Spleen (tissue), 13 donors: Measurements from ENCODE around the gene USP28. TPM values are rescaled to one million over a fixed set of nuclear protein-coding genes. Genes with fewer than 3 reads are reported as not detected.
"Not testable (repeated sequence)": the region's sequence is repeated elsewhere in the genome, so short reads cannot be mapped to it uniquely, and the experiment has no call there.

Experiments
- DNase-seq: peaks from one replicate; pipeline ENCODE4 v3.0.0-alpha.2; 2020
- H3K27ac ChIP-seq, 8 donors: fragments of 200-600 bp; sonication (generic) in 7 of 8; 1 replicate in 4 of 8; 2 replicates in 4 of 8; pipeline versions ENCODE4 v1.5.0 to v1.8.0; 2016 to 2021; ENCODE audit warnings: inconsistent platforms in 4 of 8, mild to moderate bottlenecking in 4 of 8, moderate library complexity in 1 of 8
- H3K27me3 ChIP-seq, 7 donors: fragments of 200-600 bp; sonication (generic) in 6 of 7; replicated peaks in 1 of 7; 1 replicate in 4 of 7; 2 replicates in 3 of 7; pipeline versions ENCODE4 v1.5.0 to v1.8.0; 2016 to 2021; ENCODE audit warnings: inconsistent platforms in 3 of 7, mild to moderate bottlenecking in 1 of 7
- H3K36me3 ChIP-seq, 6 donors: fragments of 200-600 bp; sonication (generic) in 5 of 6; 1 replicate in 4 of 6; 2 replicates in 2 of 6; pipeline versions ENCODE4 v1.5.0 to v1.8.0; 2016 to 2021; ENCODE audit warnings: inconsistent platforms in 2 of 6
- H3K4me1 ChIP-seq, 6 donors: fragments of 200-600 bp; sonication (generic) in 5 of 6; 1 replicate in 3 of 6; 2 replicates in 3 of 6; pipeline versions ENCODE4 v1.5.0 to v1.8.0; 2016 to 2021; ENCODE audit warnings: inconsistent platforms in 3 of 6
- H3K4me3 ChIP-seq, 8 donors: fragments of 200-600 bp; sonication (generic) in 7 of 8; 1 replicate in 4 of 8; 2 replicates in 4 of 8; pipeline versions ENCODE4 v1.5.0 to v1.8.0; 2016 to 2021; ENCODE audit warnings: inconsistent platforms in 4 of 8, mild to moderate bottlenecking in 4 of 8, moderate library complexity in 2 of 8
- H3K9me3 ChIP-seq, 8 donors: fragments of 200-600 bp; sonication (generic) in 7 of 8; 1 replicate in 4 of 8; 2 replicates in 4 of 8; pipeline versions ENCODE4 v1.5.0 to v1.8.0; 2016 to 2021; ENCODE audit warnings: inconsistent platforms in 4 of 8
- CTCF ChIP-seq, 11 experiments: fragments of 200-600 bp in 7 of 11; fragments of 450-650 bp in 4 of 11; sonication (generic) in 4 of 11; IDR thresholded peaks in 8 of 11; conservative IDR thresholded peaks in 3 of 11; 1 replicate in 7 of 11; 2 replicates in 4 of 11; pipeline versions ENCODE4 v1.4.0 to v1.8.0; 2016 to 2021; ENCODE audit warnings: antibody characterized with exemption in 11 of 11, inconsistent platforms in 4 of 11, mild to moderate bottlenecking in 1 of 11
- POLR2A ChIP-seq, 3 donors: fragments of 450-650 bp; IDR thresholded peaks; one replicate each; pipeline ENCODE4 v1.5.1; 2017; ENCODE audit warnings: antibody characterized with exemption in 3 of 3, mild to moderate bottlenecking in 1 of 3
- POLR2AphosphoS5 ChIP-seq, 3 donors: sonication (generic); formaldehyde crosslinking; IDR thresholded peaks; one replicate each; pipeline ENCODE4 v1.5.1; 2017; ENCODE audit warnings: antibody characterized with exemption in 3 of 3
- WGBS, 5 donors: extraction: QIAGEN DNeasy Blood & Tissue Kit in 3 of 5; methylation state at CpG; one replicate each; pipeline versions ENCODE4 v1.1.5 to v1.1.7; 2013 to 2018; 5-methylcytosine and 5-hydroxymethylcytosine counted together
- intact Hi-C: fragments of 100-400 bp; cut with DNase I; formaldehyde crosslinking; loops from one replicate; pipeline ENCODE4 v1.15.0; 2023; ENCODE audit warnings: low total_unique reads
- long read RNA-seq, 2 donors: transcript quantifications; one replicate each; lab custom pipeline, GENCODE V29; 2026
- polyA plus RNA-seq, 3 donors: library from polyadenylated mRNA; stranded (reverse); fragments of 200-250 nt; gene quantifications; one replicate each; pipeline ENCODE4 v1.2.1, GENCODE V29; 2013
- total RNA-seq, 7 donors: library from RNA; depleted of rRNA in 3 of 7; stranded (reverse); fragments of >200 nt in 3 of 7; fragmentation: NEBNext Ultra II Directional in 4 of 7; extraction: Animal tissue kit (Norgen Biotek cat#: 25700) in 4 of 7; gene quantifications; one replicate each; pipeline versions ENCODE4 v1.1.0 to v1.2.1, GENCODE V29; 2016 to 2021
- donor health status: healthy with polysubstance abuse.
- donor health status: DM: no; HTN: no; CAD: no; lungs with moderate emphysema.
- donor health status: DM: no; HTN: no; CAD: no.
- donor health status: Bipolar disorder and iron deficiency.
- donor health status: healthy.
- donor health status: DM: no; HTN: no; CAD: no.
- donor health status: DM: yes; HTN: yes; CAD: no.

Gene USP28
- total RNA-seq (10 to 100 TPM; 25.3 to 44.8 (median 32.7) TPM), polyA plus RNA-seq (1 to 10 TPM; 4.2 to 6.7 (median 5.5) TPM)
- long read RNA-seq, donor 1: 0 reads
- long read RNA-seq, donor 2: 0 reads

GRCh38 chr11:113875234-113876073 lies at the start of gene USP28:
Gene USP28 (minus strand): TSS chr11:113875572. CDS start chr11:113875501, 71 bp downstream.
- 0 to 1% (median 0%) methylated on average over 43 to 95 of the region's 95 CpGs for WGBS, 5 donors
- peaks cover 0 to 7% (median 0%) of the 10 kb centered on the region in 6 donors for H3K36me3 ChIP-seq
- H3K27me3 ChIP-seq: no peaks in the 10 kb centered on the region

GRCh38 chr11:113923572-113923971 lies 48.2 kb upstream of the USP28 start:
- peaks cover 0 to 17% (median 0%) of the 10 kb centered on the region in 7 donors for H3K27me3 ChIP-seq
- H3K27ac ChIP-seq: no peak overlapping the region
- DNase-seq: no peak
- no peak overlapping the region for H3K4me3 ChIP-seq
- no peaks in the 10 kb centered on the region for H3K4me1 ChIP-seq
- 80 to 89% (median 87%) methylated on average over 2 of the region's 2 CpGs for WGBS, 5 donors
- H3K36me3 ChIP-seq: no peaks in the 10 kb centered on the region
- intact Hi-C loops: no loop called here
- TF ChIP-seq POLR2A (IDR thresholded peaks at IDR 0.05) (no peak), POLR2AphosphoS5 (IDR thresholded peaks at IDR 0.05) (no peak), CTCF (IDR thresholded peaks at IDR 0.05 in 8 of 11, conservative IDR thresholded peaks at IDR 0.05 in 3 of 11) (no peak)
- H3K9me3 ChIP-seq: no peaks in the 10 kb centered on the region

More at GRCh38 chr11:113875234-113876073, at the start of gene USP28:
- TF ChIP-seq POLR2AphosphoS5 (IDR thresholded peaks at IDR 0.05): peak; percentile 94 to 96 (median 95)
- peak in 2 of 3 donors; percentile 32 to 59 for TF ChIP-seq POLR2A (IDR thresholded peaks at IDR 0.05)
- peak in 5 of 11 experiments; percentile 4 to 42 (median 27) for TF ChIP-seq CTCF (IDR thresholded peaks at IDR 0.05 in 8 of 11, conservative IDR thresholded peaks at IDR 0.05 in 3 of 11)
- intact Hi-C loops: no loop called here
- Histone ChIP-seq H3K9me3 (no peaks in the 10 kb centered on the region), H3K4me3 (peak within 1 kb of the TSS; percentile 70 to 94 (median 78)), H3K4me1 (peaks cover 9 to 68% (median 41%) of the 10 kb centered on the region in 6 donors), H3K27ac (peak within 1 kb of the TSS; percentile 80 to 95 (median 94))
- DNase-seq: peak; percentile 99

- 88 to 96% (median 95%) methylated on average over 9 of the region's 9 CpGs for WGBS, 5 donors
- H3K4me1 ChIP-seq, H3K4me3 ChIP-seq, intact Hi-C loops, H3K27me3 ChIP-seq, H3K9me3 ChIP-seq, H3K27ac ChIP-seq, H3K36me3 ChIP-seq, DNase-seq: not testable (repeated sequence)
Observed at GRCh38 chr11:113911491-113911890, 36.1 kb upstream of the USP28 start.

- Histone ChIP-seq H3K36me3 (no peaks in the 10 kb centered on the region), H3K4me1 (no peaks in the 10 kb centered on the region), H3K27ac (no peak overlapping the region), H3K27me3 (no peaks in the 10 kb centered on the region), H3K4me3 (no peak overlapping the region), H3K9me3 (no peaks in the 10 kb centered on the region)
- intact Hi-C loops: no loop called here
- no peak for TF ChIP-seq POLR2AphosphoS5 (IDR thresholded peaks at IDR 0.05)
- no peak for TF ChIP-seq CTCF (IDR thresholded peaks at IDR 0.05 in 8 of 11, conservative IDR thresholded peaks at IDR 0.05 in 3 of 11)
- TF ChIP-seq POLR2A (IDR thresholded peaks at IDR 0.05): no peak
- 72 to 83% (median 75%) methylated on average over 9 of the region's 9 CpGs for WGBS, 5 donors
- no peak for DNase-seq
Observed at GRCh38 chr11:113908098-113908497, 32.7 kb upstream of the USP28 start.
